ENCODE data around the gene LRRC28. TPM values are rescaled to one million over a fixed set of nuclear protein-coding genes. Genes with fewer than 3 reads are reported as not detected.
"Not testable (repeated sequence)": the region's sequence is repeated elsewhere in the genome, so short reads cannot be mapped to it uniquely, and the experiment has no call there.

Gene LRRC28
- total and polyA plus RNA-seq, 4 donors, result 29.6 to 36.1 (median 33.4) TPM

DNA sequence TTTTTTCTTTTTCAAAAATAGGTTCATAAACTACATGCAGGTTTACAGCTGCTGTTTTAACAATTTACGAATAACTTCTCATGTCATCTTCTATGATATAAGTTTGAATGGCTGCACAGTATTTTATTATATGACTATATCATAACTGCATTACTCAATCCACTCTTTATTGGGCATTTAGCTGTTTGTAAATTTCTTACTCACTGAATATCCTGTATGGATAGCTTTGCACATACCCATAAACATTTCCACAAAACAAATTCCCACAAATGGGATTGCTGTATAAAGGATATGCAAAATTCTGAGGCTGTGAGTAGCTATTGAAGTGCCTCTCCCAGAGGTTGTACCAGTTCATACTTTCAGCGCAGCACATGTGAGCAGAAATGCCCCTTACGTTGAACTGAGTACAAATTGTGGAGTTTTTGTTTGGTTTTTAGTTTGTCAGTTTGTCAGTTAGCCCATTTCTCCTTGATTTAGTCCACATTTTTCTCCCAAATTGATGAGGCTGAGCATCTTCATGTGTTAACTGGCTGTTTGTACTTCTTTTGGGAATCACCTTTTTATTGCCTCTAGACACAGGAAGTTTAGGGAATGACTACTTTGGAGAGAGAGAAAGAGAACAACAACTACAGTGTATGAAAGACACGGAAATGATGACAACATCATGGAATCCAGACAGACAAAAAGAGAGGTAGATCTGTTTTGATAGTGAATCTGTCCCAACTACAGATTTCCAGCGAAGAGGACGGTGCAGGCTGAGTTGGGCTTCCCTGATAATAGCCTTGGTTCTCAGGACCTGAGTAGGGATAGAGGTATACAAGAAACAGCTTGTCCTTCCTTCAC lies 26.7 kb upstream of the LRRC28 start:
- no peaks in the 10 kb centered on the region for H3K4me1 ChIP-seq (ENCODE audit: control insufficient read depth, insufficient read depth, low read length)
- H3K36me3 ChIP-seq (ENCODE audit: control insufficient read depth, insufficient read depth, low read length), result no peaks in the 10 kb centered on the region
- 93% methylated on average over 3 of the region's 6 CpGs for WGBS (ENCODE audit: insufficient coverage)
- DNase-seq (ENCODE audit: low read depth in 4 of 6, low spot score in 6 of 6), result no peak
- no peaks in the 10 kb centered on the region for H3K27me3 ChIP-seq (ENCODE audit: control insufficient read depth, insufficient read depth, low read length)
- no peak overlapping the region for H3K4me3 ChIP-seq (ENCODE audit: low read depth, low read length)
- H3K9me3 ChIP-seq (ENCODE audit: control insufficient read depth, insufficient read depth, low read length), result no peaks in the 10 kb centered on the region
- no peak overlapping the region for H3K27ac ChIP-seq (ENCODE audit: low read depth, low read length)

DNA sequence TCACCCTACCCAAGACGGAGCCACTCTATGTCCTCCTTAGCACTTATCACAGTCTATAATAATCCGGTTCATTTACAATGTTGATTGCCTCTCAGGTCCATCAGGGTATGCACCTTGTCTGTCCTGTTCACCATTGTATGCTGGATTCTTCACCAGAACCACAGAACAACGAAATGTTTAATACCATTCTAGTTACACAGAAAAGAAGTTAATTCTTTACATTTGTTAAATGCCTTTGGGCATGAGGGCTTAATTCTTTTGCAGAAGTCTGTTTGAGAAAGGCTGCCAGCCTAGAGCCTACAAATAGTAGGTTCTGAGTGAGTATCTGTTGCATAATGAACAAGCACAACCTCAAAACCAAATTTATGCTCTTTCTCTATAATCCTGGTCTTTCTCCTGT lies 24.5 kb upstream of the LRRC28 start:
- Histone ChIP-seq H3K4me3 (ENCODE audit: low read depth, low read length) (no peak overlapping the region), H3K36me3 (ENCODE audit: control insufficient read depth, insufficient read depth, low read length) (no peaks in the 10 kb centered on the region), H3K27ac (ENCODE audit: low read depth, low read length) (no peak overlapping the region), H3K4me1 (ENCODE audit: control insufficient read depth, insufficient read depth, low read length) (no peaks in the 10 kb centered on the region), H3K27me3 (ENCODE audit: control insufficient read depth, insufficient read depth, low read length) (no peaks in the 10 kb centered on the region), H3K9me3 (ENCODE audit: control insufficient read depth, insufficient read depth, low read length) (no peaks in the 10 kb centered on the region)
- WGBS (ENCODE audit: insufficient coverage), result 91% methylated on average over 1 of the region's 3 CpGs
- DNase-seq (ENCODE audit: low read depth in 4 of 6, low spot score in 6 of 6), result no peak

DNA sequence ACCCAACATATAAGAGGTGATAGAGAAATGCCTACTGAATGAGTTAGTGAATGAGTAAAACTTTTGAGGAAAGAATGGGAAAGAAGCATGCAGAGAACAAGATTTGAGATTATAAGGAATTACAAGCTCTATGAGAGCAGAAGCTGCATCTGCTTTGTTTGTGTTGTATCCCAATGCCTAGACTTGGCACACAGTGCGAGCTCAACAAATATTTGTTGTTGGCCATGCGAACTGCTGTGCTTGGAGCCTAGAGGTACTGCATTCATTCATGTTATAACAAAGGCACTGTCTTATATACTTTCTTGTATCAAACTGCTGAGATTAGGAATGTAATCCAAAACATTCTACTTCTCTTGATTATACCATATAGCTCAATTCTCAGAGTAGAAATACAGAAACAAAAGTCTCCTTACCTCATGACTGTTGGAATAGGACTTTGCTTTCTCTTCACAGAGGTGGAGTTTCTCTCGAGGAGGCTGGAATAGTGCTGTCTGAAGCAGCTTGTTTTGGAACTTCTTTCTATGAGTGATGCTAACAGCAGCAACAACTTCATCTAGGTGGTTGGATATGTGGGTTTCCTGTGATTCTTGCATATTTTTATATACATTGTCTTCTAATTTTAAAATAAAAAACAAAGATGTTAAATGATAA lies 23.0 kb upstream of the LRRC28 start:
- no peak for DNase-seq (ENCODE audit: low read depth in 4 of 6, low spot score in 6 of 6)
- no peak overlapping the region for H3K27ac ChIP-seq (ENCODE audit: low read depth, low read length)
- 100% methylated on average over 1 of the region's 3 CpGs for WGBS (ENCODE audit: insufficient coverage)
- H3K36me3 ChIP-seq (ENCODE audit: control insufficient read depth, insufficient read depth, low read length), result no peaks in the 10 kb centered on the region
- no peaks in the 10 kb centered on the region for H3K9me3 ChIP-seq (ENCODE audit: control insufficient read depth, insufficient read depth, low read length)
- H3K4me1 ChIP-seq (ENCODE audit: control insufficient read depth, insufficient read depth, low read length), result no peaks in the 10 kb centered on the region
- H3K27me3 ChIP-seq (ENCODE audit: control insufficient read depth, insufficient read depth, low read length), result no peaks in the 10 kb centered on the region
- H3K4me3 ChIP-seq (ENCODE audit: low read depth, low read length), result no peak overlapping the region

DNA sequence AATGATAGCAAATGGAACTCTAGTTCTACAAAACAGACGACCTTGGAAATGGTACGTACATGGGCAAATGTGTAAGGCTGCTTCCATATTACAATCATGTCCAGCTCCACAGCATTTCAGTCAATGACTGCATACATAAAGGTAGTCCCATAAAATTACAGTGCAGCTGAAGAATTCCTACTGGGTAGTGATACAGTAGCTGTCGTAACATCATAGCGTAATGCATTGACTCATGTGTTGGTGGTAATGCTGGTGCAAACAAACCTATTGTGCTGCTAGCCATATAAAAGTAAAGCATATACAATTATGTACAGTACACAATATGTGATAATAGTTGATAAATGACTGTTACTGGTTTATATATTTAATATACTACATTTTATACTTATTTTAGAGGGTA lies 20.4 kb upstream of the LRRC28 start:
- no peak overlapping the region for H3K27ac ChIP-seq (ENCODE audit: low read depth, low read length)
- H3K27me3 ChIP-seq (ENCODE audit: control insufficient read depth, insufficient read depth, low read length), result no peaks in the 10 kb centered on the region
- H3K9me3 ChIP-seq (ENCODE audit: control insufficient read depth, insufficient read depth, low read length), result no peaks in the 10 kb centered on the region
- no peaks in the 10 kb centered on the region for H3K4me1 ChIP-seq (ENCODE audit: control insufficient read depth, insufficient read depth, low read length)
- H3K4me3 ChIP-seq (ENCODE audit: low read depth, low read length), result no peak overlapping the region
- no CpG with 5 or more reads among the region's 4 CpGs for WGBS (ENCODE audit: insufficient coverage)
- no peak for DNase-seq (ENCODE audit: low read depth in 4 of 6, low spot score in 6 of 6)
- no peaks in the 10 kb centered on the region for H3K36me3 ChIP-seq (ENCODE audit: control insufficient read depth, insufficient read depth, low read length)

DNA sequence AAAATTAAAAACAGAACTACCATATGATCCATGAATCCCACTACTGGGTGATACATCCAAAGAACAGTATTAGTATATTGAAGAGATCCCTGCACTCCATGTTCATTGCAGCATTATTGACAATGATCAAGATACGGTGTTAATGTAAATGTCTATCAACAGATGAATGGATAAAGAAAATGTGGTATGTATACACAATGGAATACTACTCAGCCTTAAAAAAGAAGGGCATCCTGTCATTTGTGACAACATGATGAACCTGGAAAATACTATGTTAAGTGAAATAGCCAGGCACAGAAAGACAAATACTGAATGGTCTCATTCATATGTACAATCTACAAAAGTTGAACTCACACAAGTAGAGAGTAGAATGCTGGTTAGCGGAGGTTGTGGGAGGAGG lies 18.5 kb upstream of the LRRC28 start:
- Histone ChIP-seq H3K4me1 (ENCODE audit: control insufficient read depth, insufficient read depth, low read length) (no peaks in the 10 kb centered on the region), H3K27me3 (ENCODE audit: control insufficient read depth, insufficient read depth, low read length) (no peaks in the 10 kb centered on the region), H3K9me3 (ENCODE audit: control insufficient read depth, insufficient read depth, low read length) (no peaks in the 10 kb centered on the region), H3K36me3 (ENCODE audit: control insufficient read depth, insufficient read depth, low read length) (no peaks in the 10 kb centered on the region), H3K27ac (ENCODE audit: low read depth, low read length) (no peak overlapping the region), H3K4me3 (ENCODE audit: low read depth, low read length) (no peak overlapping the region)
- 100% methylated on average over 1 of the region's 2 CpGs for WGBS (ENCODE audit: insufficient coverage)
- no peak for DNase-seq (ENCODE audit: low read depth in 4 of 6, low spot score in 6 of 6)

- not testable (repeated sequence) for H3K27ac ChIP-seq (ENCODE audit: low read depth, low read length); H3K27me3 ChIP-seq (ENCODE audit: control insufficient read depth, insufficient read depth, low read length); H3K9me3 ChIP-seq (ENCODE audit: control insufficient read depth, insufficient read depth, low read length); H3K4me1 ChIP-seq (ENCODE audit: control insufficient read depth, insufficient read depth, low read length); H3K4me3 ChIP-seq (ENCODE audit: low read depth, low read length); H3K36me3 ChIP-seq (ENCODE audit: control insufficient read depth, insufficient read depth, low read length); DNase-seq (ENCODE audit: low read depth in 4 of 6, low spot score in 6 of 6)
- 100% methylated on average over 1 of the region's 6 CpGs for WGBS (ENCODE audit: insufficient coverage)
Measured at GRCh38 chr15:99234160-99234559, 17.1 kb upstream of the LRRC28 start.

DNA sequence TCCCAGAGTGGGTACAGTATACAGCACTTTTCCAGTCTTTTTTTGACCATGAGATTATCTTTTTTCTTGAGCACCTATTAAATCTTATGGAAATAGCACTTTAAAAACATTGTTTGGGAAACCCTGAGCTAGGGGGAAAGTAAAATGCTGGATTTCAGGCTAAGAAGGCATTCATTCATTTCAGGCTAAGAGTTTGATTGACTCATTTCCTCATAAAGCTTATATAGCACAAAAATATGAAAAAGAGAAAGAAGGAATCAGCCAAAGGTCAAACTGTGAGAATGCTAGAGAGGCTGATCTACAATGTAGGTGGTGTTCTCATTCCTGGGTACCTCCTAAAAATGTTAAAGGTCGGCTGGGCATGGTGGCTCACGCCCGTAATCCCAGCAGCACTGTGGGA lies 12.4 kb upstream of the LRRC28 start:
- no peak for DNase-seq (ENCODE audit: low read depth in 4 of 6, low spot score in 6 of 6)
- H3K4me3 ChIP-seq (ENCODE audit: low read depth, low read length), result no peak overlapping the region
- H3K27ac ChIP-seq (ENCODE audit: low read depth, low read length), result no peak overlapping the region
- WGBS (ENCODE audit: insufficient coverage), result no CpG with 5 or more reads among the region's 3 CpGs
- no peaks in the 10 kb centered on the region for H3K36me3 ChIP-seq (ENCODE audit: control insufficient read depth, insufficient read depth, low read length)
- no peaks in the 10 kb centered on the region for H3K9me3 ChIP-seq (ENCODE audit: control insufficient read depth, insufficient read depth, low read length)
- H3K27me3 ChIP-seq (ENCODE audit: control insufficient read depth, insufficient read depth, low read length), result no peaks in the 10 kb centered on the region
- no peaks in the 10 kb centered on the region for H3K4me1 ChIP-seq (ENCODE audit: control insufficient read depth, insufficient read depth, low read length)

GRCh38 chr15:99239545-99240198 lies 11.6 kb upstream of the LRRC28 start:
- WGBS (ENCODE audit: insufficient coverage), result 100% methylated on average over 1 of the region's 1 CpG
- DNase-seq (ENCODE audit: low read depth in 4 of 6, low spot score in 6 of 6), result no peak
- no peaks in the 10 kb centered on the region for H3K4me1 ChIP-seq (ENCODE audit: control insufficient read depth, insufficient read depth, low read length)
- H3K36me3 ChIP-seq (ENCODE audit: control insufficient read depth, insufficient read depth, low read length), result no peaks in the 10 kb centered on the region
- no peak overlapping the region for H3K27ac ChIP-seq (ENCODE audit: low read depth, low read length)
- H3K9me3 ChIP-seq (ENCODE audit: control insufficient read depth, insufficient read depth, low read length), result no peaks in the 10 kb centered on the region
- H3K4me3 ChIP-seq (ENCODE audit: low read depth, low read length), result no peak overlapping the region
- H3K27me3 ChIP-seq (ENCODE audit: control insufficient read depth, insufficient read depth, low read length), result no peaks in the 10 kb centered on the region

- Histone ChIP-seq H3K4me3 (ENCODE audit: low read depth, low read length) (no peak overlapping the region), H3K27me3 (ENCODE audit: control insufficient read depth, insufficient read depth, low read length) (no peaks in the 10 kb centered on the region), H3K9me3 (ENCODE audit: control insufficient read depth, insufficient read depth, low read length) (no peaks in the 10 kb centered on the region), H3K4me1 (ENCODE audit: control insufficient read depth, insufficient read depth, low read length) (no peaks in the 10 kb centered on the region), H3K27ac (ENCODE audit: low read depth, low read length) (no peak overlapping the region), H3K36me3 (ENCODE audit: control insufficient read depth, insufficient read depth, low read length) (no peaks in the 10 kb centered on the region)
- WGBS (ENCODE audit: insufficient coverage), result 93% methylated on average over 8 of the region's 9 CpGs
- DNase-seq (ENCODE audit: low read depth in 4 of 6, low spot score in 6 of 6), result no peak
Measured at GRCh38 chr15:99241752-99242151, 9.5 kb upstream of the LRRC28 start.
